T-cell (primary cell): Measurements from ENCODE around the gene ALCAM. TPM values are rescaled to one million over a fixed set of nuclear protein-coding genes. Genes with fewer than 3 reads are reported as not detected.

Experiments used
- ATAC-seq, 4 experiments: fragments of 200-7000 bp in 3 of 4; fragments of 150-1000 bp in 1 of 4; cut with Tn5 transposase; replicated peaks in 1 of 4; 1 replicate in 3 of 4; 2 replicates in 1 of 4; pipeline ENCODE4 v1.10.0; 2021; ENCODE audit warnings: moderate library complexity in 3 of 4, mild to moderate bottlenecking in 2 of 4, moderate number of reproducible peaks in 1 of 4
- CTCF ChIA-PET, 2 donors: fragments of 300-600 bp; sonication (Branson Sonifier 250); formaldehyde crosslinking; loops; one replicate each; lab custom pipeline; 2022; ENCODE audit warnings: antibody characterized with exemption in 2 of 2; lab: Charles Lee
- POLR2A ChIA-PET, 2 donors: fragments of 300-600 bp; sonication (Branson Sonifier 250); formaldehyde crosslinking; loops; one replicate each; lab custom pipeline; 2022; ENCODE audit warnings: antibody characterized with exemption in 2 of 2; lab: Charles Lee
- DNase-seq, 35 experiments: peaks; one replicate each; pipeline versions ENCODE4 v3.0.0 to v3.0.0-alpha.2; 2013 to 2023
- H3K27ac ChIP-seq: one replicate; pipeline ENCODE4 v1.5.1; 2013; ENCODE audit warnings: low read length
- H3K27me3 ChIP-seq, 2 experiments: replicated peaks in 1 of 2; 1 replicate in 1 of 2; 2 replicates in 1 of 2; pipeline versions ENCODE4 v1.6.1 to v1.7.0; 2013; ENCODE audit warnings: low read length in 1 of 2, mixed read lengths in 1 of 2; ENCODE audit not compliant: control insufficient read depth in 2 of 2, insufficient read depth in 2 of 2; ENCODE audit errors: extremely low read depth in 1 of 2
- H3K36me3 ChIP-seq, 2 donors: 1 replicate in 1 of 2; 2 replicates in 1 of 2; pipeline versions ENCODE4 v1.6.1 to v1.7.0; 2013; ENCODE audit warnings: low read length in 1 of 2; ENCODE audit not compliant: control insufficient read depth in 2 of 2, insufficient read depth in 1 of 2; ENCODE audit errors: extremely low read depth in 1 of 2
- H3K4me1 ChIP-seq, 2 experiments: 1 replicate in 1 of 2; 2 replicates in 1 of 2; pipeline versions ENCODE4 v1.6.1 to v1.7.0; 2013; ENCODE audit warnings: low read length in 2 of 2, mixed read lengths in 1 of 2; ENCODE audit not compliant: insufficient read depth in 2 of 2, control insufficient read depth in 1 of 2; ENCODE audit errors: extremely low read depth in 1 of 2
- H3K4me3 ChIP-seq, 2 donors: 1 replicate in 1 of 2; 2 replicates in 1 of 2; pipeline versions ENCODE4 v1.5.1 to v1.7.0; 2013; ENCODE audit warnings: mild to moderate bottlenecking in 2 of 2, low read length in 1 of 2, moderate library complexity in 1 of 2; ENCODE audit not compliant: control insufficient read depth in 1 of 2; ENCODE audit errors: extremely low read depth in 1 of 2
- H3K9me3 ChIP-seq: 2 replicates; pipeline ENCODE4 v1.7.0; 2013
- H3K27ac Mint-ChIP-seq, 2 donors: one replicate each; pipeline ENCODE4 v1.8.0; 2020 to 2021; ENCODE audit warnings: mild to moderate bottlenecking in 2 of 2, mixed read lengths in 2 of 2
- H3K27me3 Mint-ChIP-seq, 2 donors: one replicate each; pipeline ENCODE4 v1.8.0; 2021 to 2022; ENCODE audit warnings: mixed read lengths in 2 of 2
- H3K36me3 Mint-ChIP-seq: one replicate; pipeline ENCODE4 v1.8.0; 2021; ENCODE audit warnings: mixed read lengths
- H3K4me1 Mint-ChIP-seq, 3 donors: one replicate each; pipeline ENCODE4 v1.8.0; 2020 to 2022; ENCODE audit warnings: mixed read lengths in 3 of 3, mild to moderate bottlenecking in 1 of 3
- H3K4me3 Mint-ChIP-seq, 3 donors: one replicate each; pipeline ENCODE4 v1.8.0; 2020 to 2022; ENCODE audit warnings: mild to moderate bottlenecking in 3 of 3, mixed read lengths in 3 of 3, moderate library complexity in 3 of 3
- H3K9me3 Mint-ChIP-seq, 3 donors: one replicate each; pipeline ENCODE4 v1.8.0; 2020 to 2022; ENCODE audit warnings: mixed read lengths in 3 of 3
- WGBS: methylation state at CpG from one replicate; pipeline ENCODE4 v1.1.5; 2013; ENCODE audit warnings: missing lambda C conversion rate; ENCODE audit not compliant: insufficient coverage; 5-methylcytosine and 5-hydroxymethylcytosine counted together
- total RNA-seq, 35 experiments: library from RNA in 6 of 35; stranded (reverse) in 6 of 35; fragments of 120-200 nt in 1 of 35; gene quantifications; one replicate each; pipeline versions ENCODE4 v1.2.1 to v1.2.4 and lab custom pipeline; 2013 to 2026

ALCAM gene
- total RNA-seq, 5 donors from 2014 or later (not counting 1 experiment from before 2014, with no cell fraction given), result 3.4 to 6.2 (median 4.6) TPM

GRCh38 chr3:105414841-105415240 is 48.1 kb downstream of the ALCAM start:
- POLR2A ChIA-PET, result interaction anchor here in 1 of 2 donors (0.5 kb wide), 1 partner anchor 439 kb away, joined by 6 read pairs; no protein-coding TSS in a partner anchor
- no peak overlapping the region for H3K4me3 Mint-ChIP-seq
- CTCF ChIA-PET, result interaction anchor here in 1 of 2 donors (1.1 kb wide), 1 partner anchor 11 kb away, joined by 3 read pairs; no protein-coding TSS in a partner anchor
- H3K4me1 Mint-ChIP-seq, result no peaks in the 10 kb centered on the region
- H3K27me3 ChIP-seq, result no peaks in the 10 kb centered on the region
- H3K9me3 ChIP-seq, result no peaks in the 10 kb centered on the region
- no peak overlapping the region for H3K27ac Mint-ChIP-seq
- ATAC-seq (no peak), DNase-seq (no peak)
- H3K9me3 Mint-ChIP-seq, result no peaks in the 10 kb centered on the region
- no peak overlapping the region for H3K4me3 ChIP-seq
- 100% methylated on average over 2 of the region's 4 CpGs for WGBS
- no peak overlapping the region for H3K27ac ChIP-seq
- no peaks in the 10 kb centered on the region for H3K27me3 Mint-ChIP-seq
- no peaks in the 10 kb centered on the region for H3K36me3 ChIP-seq
- no peaks in the 10 kb centered on the region for H3K4me1 ChIP-seq
- H3K36me3 Mint-ChIP-seq, result no peaks in the 10 kb centered on the region

DNA sequence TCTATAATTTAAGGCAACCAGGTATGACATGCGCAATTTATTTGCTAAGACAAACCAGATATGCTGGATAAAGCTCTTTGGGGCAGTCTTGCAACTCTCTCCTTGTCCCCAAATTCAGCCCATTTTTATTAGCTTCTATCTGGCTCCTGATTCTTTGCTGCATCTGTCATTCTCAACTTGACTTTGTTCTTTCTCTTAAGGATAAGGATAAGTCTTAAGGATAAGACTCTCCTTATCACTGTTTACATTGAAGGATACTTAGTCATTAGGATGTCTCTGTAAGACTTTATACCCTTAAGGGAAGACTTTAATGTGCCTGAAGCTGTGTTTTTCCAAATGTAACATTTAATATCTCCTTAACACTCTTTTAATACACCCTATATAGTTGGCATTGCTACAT is 49.2 kb downstream of the ALCAM start:
- DNase-seq (no peak), ATAC-seq (no peak)
- Histone ChIP-seq H3K4me1 (no peaks in the 10 kb centered on the region), H3K36me3 (no peaks in the 10 kb centered on the region), H3K9me3 (no peaks in the 10 kb centered on the region), H3K27ac (no peak overlapping the region), H3K4me3 (no peak overlapping the region), H3K27me3 (no peaks in the 10 kb centered on the region)
- H3K4me3 Mint-ChIP-seq, result no peak overlapping the region
- H3K9me3 Mint-ChIP-seq, result no peaks in the 10 kb centered on the region
- H3K36me3 Mint-ChIP-seq, result no peaks in the 10 kb centered on the region
- no peak overlapping the region for H3K27ac Mint-ChIP-seq
- WGBS, result 89% methylated on average over 1 of the region's 1 CpG
- H3K4me1 Mint-ChIP-seq, result no peaks in the 10 kb centered on the region
- H3K27me3 Mint-ChIP-seq, result peaks cover 0 to 3% of the 10 kb centered on the region in 2 donors
- ChIA-PET CTCF (interaction anchor here in 1 of 2 donors (0.7 kb wide), 1 partner anchor 14 kb away, joined by 3 read pairs; no protein-coding TSS in a partner anchor), POLR2A (no interaction called here)

GRCh38 chr3:105417525-105418289 is 51.0 kb downstream of the ALCAM start:
- Mint-ChIP-seq H3K4me3 (no peak overlapping the region), H3K4me1 (no peaks in the 10 kb centered on the region), H3K36me3 (no peaks in the 10 kb centered on the region), H3K9me3 (no peaks in the 10 kb centered on the region), H3K27me3 (peaks cover 0 to 3% of the 10 kb centered on the region in 2 donors), H3K27ac (no peak overlapping the region)
- DNase-seq (no peak), ATAC-seq (no peak)
- no peak overlapping the region for H3K27ac ChIP-seq
- H3K4me3 ChIP-seq, result no peak overlapping the region
- no peaks in the 10 kb centered on the region for H3K4me1 ChIP-seq
- no peaks in the 10 kb centered on the region for H3K36me3 ChIP-seq
- no peaks in the 10 kb centered on the region for H3K9me3 ChIP-seq
- WGBS, result no CpG with 5 or more reads among the region's 3 CpGs
- ChIA-PET POLR2A (no interaction called here), CTCF (no interaction called here)
- H3K27me3 ChIP-seq, result no peaks in the 10 kb centered on the region

DNA sequence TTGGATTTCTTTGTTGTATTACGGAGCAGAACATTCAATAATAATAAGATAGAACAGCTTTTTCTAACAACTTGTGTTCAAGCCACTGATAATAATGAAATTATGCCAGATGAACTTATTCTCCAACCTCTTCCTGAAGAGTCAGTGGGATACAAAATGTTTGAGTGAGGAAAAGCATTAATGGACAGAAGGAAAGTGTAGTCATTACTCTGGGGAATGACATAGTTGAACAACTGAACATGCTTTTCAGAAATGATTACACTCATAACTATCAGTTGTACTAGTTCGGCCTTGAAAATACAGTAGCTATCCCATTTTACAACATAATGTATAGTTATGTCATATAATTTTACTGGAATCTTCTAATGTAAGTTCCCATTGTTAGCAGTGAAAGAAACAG is 55.9 kb downstream of the ALCAM start:
- Mint-ChIP-seq H3K36me3 (no peaks in the 10 kb centered on the region), H3K27me3 (peaks cover 0 to 3% of the 10 kb centered on the region in 2 donors), H3K4me1 (no peaks in the 10 kb centered on the region), H3K9me3 (no peaks in the 10 kb centered on the region), H3K27ac (no peak overlapping the region), H3K4me3 (no peak overlapping the region)
- Histone ChIP-seq H3K27ac (no peak overlapping the region), H3K4me1 (no peaks in the 10 kb centered on the region), H3K4me3 (no peak overlapping the region), H3K36me3 (no peaks in the 10 kb centered on the region), H3K27me3 (no peaks in the 10 kb centered on the region), H3K9me3 (no peaks in the 10 kb centered on the region)
- WGBS, result no CpG with 5 or more reads among the region's 2 CpGs
- CTCF ChIA-PET, result interaction anchor here (0.5 to 0.7 kb wide), 3 partner anchors 49 to 1055 kb away, joined by 3 to 8 read pairs (median 5); no protein-coding TSS in a partner anchor
- DNase-seq (no peak), ATAC-seq (no peak)
- POLR2A ChIA-PET, result no interaction called here

- H3K4me3 Mint-ChIP-seq, result no peak overlapping the region
- DNase-seq, result no peak
- H3K27me3 Mint-ChIP-seq, result peaks cover 0 to 3% of the 10 kb centered on the region in 2 donors
- H3K4me1 ChIP-seq, result no peaks in the 10 kb centered on the region
- H3K27ac ChIP-seq, result no peak overlapping the region
- POLR2A ChIA-PET, result no interaction called here
- WGBS, result no CpG with 5 or more reads among the region's 2 CpGs
- H3K27me3 ChIP-seq, result no peaks in the 10 kb centered on the region
- H3K36me3 Mint-ChIP-seq, result no peaks in the 10 kb centered on the region
- H3K9me3 Mint-ChIP-seq, result no peaks in the 10 kb centered on the region
- H3K27ac Mint-ChIP-seq, result no peak overlapping the region
- ATAC-seq, result no peak
- CTCF ChIA-PET, result interaction anchor here (0.6 to 0.7 kb wide), 2 partner anchors 48 to 109 kb away, joined by 3 to 5 read pairs; no protein-coding TSS in a partner anchor
- no peak overlapping the region for H3K4me3 ChIP-seq
- no peaks in the 10 kb centered on the region for H3K36me3 ChIP-seq
- H3K9me3 ChIP-seq, result no peaks in the 10 kb centered on the region
- H3K4me1 Mint-ChIP-seq, result no peaks in the 10 kb centered on the region
Measured at GRCh38 chr3:105423397-105423796, 56.7 kb downstream of the ALCAM start.

- Mint-ChIP-seq H3K4me3 (no peak overlapping the region), H3K36me3 (no peaks in the 10 kb centered on the region), H3K9me3 (no peaks in the 10 kb centered on the region), H3K27ac (no peak overlapping the region), H3K27me3 (peaks cover 0 to 3% of the 10 kb centered on the region in 2 donors), H3K4me1 (no peaks in the 10 kb centered on the region)
- H3K27ac ChIP-seq, result no peak overlapping the region
- no peaks in the 10 kb centered on the region for H3K36me3 ChIP-seq
- H3K27me3 ChIP-seq, result no peaks in the 10 kb centered on the region
- DNase-seq (no peak), ATAC-seq (no peak)
- H3K4me3 ChIP-seq, result no peak overlapping the region
- H3K4me1 ChIP-seq, result no peaks in the 10 kb centered on the region
- POLR2A ChIA-PET, result no interaction called here
- H3K9me3 ChIP-seq, result no peaks in the 10 kb centered on the region
- no CpG with 5 or more reads among the region's 2 CpGs for WGBS
- CTCF ChIA-PET, result interaction anchor here in 1 of 2 donors (1.0 kb wide), 1 partner anchor 9 kb away, joined by 3 read pairs; no protein-coding TSS in a partner anchor
Measured at GRCh38 chr3:105424412-105425152, 57.9 kb downstream of the ALCAM start.
